GM12801 (cell line): ENCODE results near the gene IRS2.

Source experiments
- TF ChIP-seq, protein P1 (sequence below): IDR thresholded peaks from one replicate; pipeline ENCODE4 v1.5.1; 2011; ENCODE audit warnings: control low read depth; ENCODE audit not compliant: insufficient read length; ENCODE audit errors: extremely low read depth

The IRS2 gene

DNA sequence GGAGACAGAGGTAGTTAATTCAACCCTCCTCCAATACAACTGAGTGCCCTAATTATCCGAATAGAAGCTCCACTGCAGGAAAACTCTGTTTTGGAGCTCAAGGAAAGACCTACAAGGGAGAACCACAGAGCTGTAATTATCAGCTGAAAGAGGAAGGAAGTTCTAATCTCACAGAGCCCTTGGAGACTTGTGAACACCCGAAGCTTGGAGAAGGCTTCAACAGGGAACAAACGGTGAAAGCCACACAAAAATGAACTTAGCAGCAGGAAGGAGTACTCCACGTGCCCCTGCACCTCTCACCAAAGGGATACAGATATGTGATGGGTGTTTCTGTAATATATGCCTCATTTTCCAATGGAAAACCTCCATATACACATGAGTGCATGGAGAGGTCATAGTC, 61.1 kb downstream of the IRS2 start:
- TF ChIP-seq, protein P1, sequence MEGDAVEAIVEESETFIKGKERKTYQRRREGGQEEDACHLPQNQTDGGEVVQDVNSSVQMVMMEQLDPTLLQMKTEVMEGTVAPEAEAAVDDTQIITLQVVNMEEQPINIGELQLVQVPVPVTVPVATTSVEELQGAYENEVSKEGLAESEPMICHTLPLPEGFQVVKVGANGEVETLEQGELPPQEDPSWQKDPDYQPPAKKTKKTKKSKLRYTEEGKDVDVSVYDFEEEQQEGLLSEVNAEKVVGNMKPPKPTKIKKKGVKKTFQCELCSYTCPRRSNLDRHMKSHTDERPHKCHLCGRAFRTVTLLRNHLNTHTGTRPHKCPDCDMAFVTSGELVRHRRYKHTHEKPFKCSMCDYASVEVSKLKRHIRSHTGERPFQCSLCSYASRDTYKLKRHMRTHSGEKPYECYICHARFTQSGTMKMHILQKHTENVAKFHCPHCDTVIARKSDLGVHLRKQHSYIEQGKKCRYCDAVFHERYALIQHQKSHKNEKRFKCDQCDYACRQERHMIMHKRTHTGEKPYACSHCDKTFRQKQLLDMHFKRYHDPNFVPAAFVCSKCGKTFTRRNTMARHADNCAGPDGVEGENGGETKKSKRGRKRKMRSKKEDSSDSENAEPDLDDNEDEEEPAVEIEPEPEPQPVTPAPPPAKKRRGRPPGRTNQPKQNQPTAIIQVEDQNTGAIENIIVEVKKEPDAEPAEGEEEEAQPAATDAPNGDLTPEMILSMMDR = no peak

DNA sequence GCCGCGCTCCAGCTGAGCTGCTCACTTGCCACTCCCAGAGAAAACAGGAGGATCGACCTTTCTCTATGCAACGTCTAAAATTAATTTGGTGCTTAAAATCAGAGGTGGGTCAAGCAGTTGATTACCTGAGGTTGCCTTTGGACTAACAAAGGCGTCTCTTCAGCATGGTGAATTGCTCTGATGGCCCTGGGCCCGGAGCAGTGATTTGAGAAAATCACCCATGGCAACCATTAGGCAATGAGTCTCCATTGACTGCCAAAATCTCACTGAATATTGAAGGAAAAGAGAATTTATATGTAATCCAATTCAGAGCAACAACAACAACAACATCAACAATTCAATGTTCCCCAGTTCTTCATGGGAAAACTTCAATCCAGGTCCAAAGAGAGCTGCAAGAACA, 61.8 kb downstream of the IRS2 start:
- TF ChIP-seq, protein P1 = no peak

DNA sequence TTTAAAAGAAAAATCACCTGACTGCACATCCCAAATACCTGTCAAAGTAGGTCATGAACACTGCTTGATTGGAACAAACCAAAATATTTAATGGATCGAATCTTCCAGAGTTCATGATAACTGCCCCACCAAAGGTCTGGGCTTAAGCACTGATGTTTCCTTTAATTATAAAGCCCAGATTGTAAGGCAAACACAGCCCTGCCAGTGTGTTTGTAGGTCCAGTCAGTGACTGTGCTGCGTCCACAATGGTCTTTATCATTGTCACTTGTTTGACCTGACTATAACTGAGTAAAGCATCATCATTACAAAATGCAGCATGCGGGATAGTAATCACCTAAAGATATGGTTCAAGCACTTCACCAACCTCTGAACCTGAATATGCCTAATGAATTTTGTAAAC, 63.3 kb downstream of the IRS2 start:
- TF ChIP-seq, protein P1 = no peak

DNA sequence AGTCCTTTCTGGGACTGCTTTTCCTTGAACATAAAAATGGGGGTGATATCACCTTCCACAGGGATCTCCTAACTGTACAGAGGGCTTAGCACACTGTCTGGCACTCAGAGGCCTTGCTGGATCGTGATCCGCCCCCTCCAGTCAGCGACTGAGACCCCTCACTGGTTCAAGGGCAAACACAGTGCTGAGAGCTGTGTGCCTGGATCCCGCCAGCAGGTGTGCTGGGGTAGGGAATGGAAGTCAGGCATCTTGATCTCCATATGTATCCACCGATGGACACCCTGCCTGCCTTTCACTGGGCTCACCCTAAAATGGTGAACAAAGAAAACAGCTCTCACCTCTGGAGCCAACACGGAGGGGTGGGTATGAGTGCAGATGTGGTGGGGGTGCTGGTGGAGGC, 64.3 kb downstream of the IRS2 start:
- TF ChIP-seq, protein P1 = no peak

DNA sequence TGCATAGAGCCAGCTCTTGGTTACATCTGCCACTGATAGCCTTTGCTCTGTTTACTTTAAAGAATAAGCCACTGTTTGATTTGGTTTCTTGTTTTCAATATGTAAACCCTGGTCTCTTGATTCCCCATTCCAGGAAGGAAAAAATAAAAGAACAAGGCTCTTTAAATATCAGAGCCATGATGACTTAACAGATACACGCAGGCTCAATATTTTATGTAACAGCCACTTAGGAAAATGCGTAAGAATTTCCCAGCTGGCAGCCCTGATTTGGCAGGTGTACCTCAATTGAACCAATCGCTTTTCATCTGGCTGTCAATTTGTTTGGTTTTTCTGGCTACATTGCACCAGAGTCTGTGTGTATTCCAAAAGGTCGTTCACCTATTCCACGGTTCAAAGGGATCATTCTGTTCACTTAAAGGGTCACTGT, 65.6 kb downstream of the IRS2 start:
- TF ChIP-seq, protein P1 = no peak

DNA sequence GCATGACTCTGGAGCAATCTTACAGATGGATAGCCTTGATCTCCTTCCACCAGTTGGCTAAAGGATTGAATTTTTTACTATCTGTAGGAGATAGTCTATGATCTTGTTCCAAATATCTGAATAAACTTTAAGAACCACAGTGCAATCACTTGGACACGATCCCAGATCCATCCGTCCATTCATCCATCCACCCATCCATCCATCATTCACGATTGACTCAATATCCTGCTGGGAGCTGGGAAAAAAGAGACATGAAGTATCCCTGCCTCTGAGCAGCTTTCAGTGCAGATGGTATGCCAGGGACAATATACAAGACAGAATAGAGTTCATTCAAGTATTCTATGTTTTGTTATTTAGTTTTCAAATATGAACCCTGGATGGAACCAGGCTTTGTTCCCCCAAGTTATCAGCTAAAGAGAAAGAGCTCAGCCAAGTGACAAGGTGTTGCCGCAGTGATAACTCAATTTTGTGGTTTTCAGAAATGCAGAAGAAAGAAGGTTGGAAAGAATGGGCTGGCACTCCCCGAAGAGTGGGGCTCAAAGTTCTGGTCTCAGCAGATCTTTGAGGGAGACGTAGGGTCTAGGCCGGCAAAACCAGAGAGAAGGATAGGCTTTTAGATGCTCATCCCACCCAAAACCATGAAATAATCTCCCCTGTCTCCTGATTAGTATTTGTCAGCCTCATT, 66.3 kb downstream of the IRS2 start:
- TF ChIP-seq, protein P1 = no peak

DNA sequence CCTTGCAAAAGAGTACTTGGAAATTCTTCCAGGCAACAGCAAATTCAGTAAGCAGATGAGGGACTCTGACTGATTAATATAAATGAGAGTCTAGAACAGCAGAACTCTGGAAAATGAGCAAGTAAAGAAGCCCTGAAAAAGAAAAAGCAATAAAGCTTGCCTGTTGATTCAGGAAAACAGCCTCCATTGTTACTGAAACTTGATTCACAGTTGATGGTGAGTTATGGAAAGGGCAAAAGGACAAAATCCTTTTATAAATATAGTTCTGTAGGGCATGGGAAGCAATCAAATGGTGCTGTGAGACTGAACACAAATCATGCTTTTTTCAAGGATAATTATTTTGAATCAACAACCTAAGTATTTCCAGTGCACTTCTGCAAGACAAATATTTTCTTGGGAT, 67.7 kb downstream of the IRS2 start:
- TF ChIP-seq, protein P1 = no peak
